Heart right ventricle (tissue), 16 donors: ENCODE results near the gene SYNJ2. TPM values are rescaled to one million over a fixed set of nuclear protein-coding genes. Genes with fewer than 3 reads are reported as not detected.
A peak's percentile ranks its signal among the peaks of the same experiment; 100 is the strongest.

Source experiments
- ATAC-seq, 8 donors: fragments of 200-7000 bp; cut with Tn5 transposase; one replicate each; pipeline ENCODE4 v1.9.1; 2020; ENCODE audit warnings: mild to moderate bottlenecking in 8 of 8, moderate library complexity in 8 of 8, moderate number of reproducible peaks in 1 of 8
- DNase-seq, 2 donors: peaks; one replicate each; pipeline ENCODE4 v3.0.0-alpha.2; 2020
- H3K27ac ChIP-seq, 10 donors: fragments of 200-600 bp; sonication (generic) in 2 of 10; one replicate each; pipeline versions ENCODE4 v1.5.0 to v1.8.0; 2020 to 2022; ENCODE audit warnings: mild to moderate bottlenecking in 3 of 10
- H3K27me3 ChIP-seq, 7 donors: fragments of 200-600 bp; one replicate each; pipeline ENCODE4 v1.8.0; 2021 to 2022; ENCODE audit warnings: mild to moderate bottlenecking in 2 of 7
- H3K36me3 ChIP-seq, 9 donors: fragments of 200-600 bp; sonication (generic) in 1 of 9; one replicate each; pipeline versions ENCODE4 v1.5.0 to v1.8.0; 2020 to 2022; ENCODE audit warnings: mild to moderate bottlenecking in 2 of 9
- H3K4me1 ChIP-seq, 9 donors: fragments of 200-600 bp; sonication (generic) in 1 of 9; one replicate each; pipeline versions ENCODE4 v1.5.0 to v1.8.0; 2020 to 2022; ENCODE audit warnings: mild to moderate bottlenecking in 4 of 9
- H3K4me3 ChIP-seq, 10 donors: fragments of 200-600 bp; sonication (generic) in 2 of 10; one replicate each; pipeline versions ENCODE4 v1.5.0 to v1.8.0; 2020 to 2022; ENCODE audit warnings: mild to moderate bottlenecking in 7 of 10, moderate library complexity in 2 of 10
- H3K9me3 ChIP-seq, 11 donors: fragments of 200-600 bp in 10 of 11; sonication (generic) in 2 of 11; one replicate each; pipeline versions ENCODE4 v1.5.0 to v1.8.0; 2013 to 2022; ENCODE audit warnings: mild to moderate bottlenecking in 2 of 11, control low read depth in 1 of 11, moderate library complexity in 1 of 11
- CTCF ChIP-seq, 9 donors: fragments of 200-600 bp; sonication (generic) in 2 of 9; IDR thresholded peaks; one replicate each; pipeline versions ENCODE4 v1.5.0 to v1.8.0; 2021 to 2022; ENCODE audit warnings: antibody characterized with exemption in 9 of 9, mild to moderate bottlenecking in 5 of 9, moderate library complexity in 1 of 9
- WGBS, 2 donors: extraction: QIAGEN DNeasy Blood & Tissue Kit; methylation state at CpG; one replicate each; pipeline ENCODE4 v1.1.7; 2013; ENCODE audit warnings: inconsistent platforms in 1 of 2; 5-methylcytosine and 5-hydroxymethylcytosine counted together
- intact Hi-C, 10 donors: fragments of 100-400 bp; cut with DNase I; formaldehyde crosslinking; loops; one replicate each; pipeline versions ENCODE4 v1.11.1 to v1.14.2; 2022
- polyA plus RNA-seq, 2 donors: library from polyadenylated mRNA; stranded (reverse); fragments of 200-250 nt; gene quantifications; one replicate each; pipeline ENCODE4 v1.2.3, GENCODE V29; 2013
- total RNA-seq, 10 donors: library from RNA; stranded (reverse); fragmentation: NEBNext Ultra II Directional in 3 of 10; extraction: Animal tissue kit (Norgen Biotek cat#: 25700) in 3 of 10; gene quantifications; one replicate each; pipeline versions ENCODE4 v1.2.1 to v1.2.4, GENCODE V29; 2021 to 2023
- donor health status: Arrhythmogenic right ventricular cardiomyopathy.
- donor health status: ischemic (EF 13 %, LVEDD 7.1; RV severe dilation, severe dysfunction).
- donor health status: healthy with polysubstance abuse.
- donor health status: DM: no; HTN: yes; CAD: no.
- donor health status: DM: no; HTN: no; CAD: no.
- donor health status: ischemic (EF 25% LVEDD 6.9; RV normal size, moderate dysfunction).
- donor health status: ischemic (EF 25% LVEDD 5.7; RV mildly dilated, moderate dysfunction).
- donor health status: healthy.
- donor health status: DM: yes; HTN: yes; CAD: no.
- donor health status: Ischemic cardiomyopathy.
- donor health status: ischemic (EF 35%, LVEDD 5.7; RV mildly dilated, moderate dysfunction).
- donor health status: nonischemic (EF 11% LVEDD 7.7; RV severe dilation, severe dysfunction).
- donor health status: DM: yes; HTN: yes; CAD: no.
- donor health status: PGD.
- donor health status: ischemic (EF 29% LVEDD 5.4; RV normal size, mild dysfunction).
- donor health status: nonischemic (EF 23%, LVEDD 6.1; RV moderate dilation, normal function).

The SYNJ2 gene
- total and polyA plus RNA-seq, 12 donors = 14.0 to 27.8 (median 19.0) TPM

DNA sequence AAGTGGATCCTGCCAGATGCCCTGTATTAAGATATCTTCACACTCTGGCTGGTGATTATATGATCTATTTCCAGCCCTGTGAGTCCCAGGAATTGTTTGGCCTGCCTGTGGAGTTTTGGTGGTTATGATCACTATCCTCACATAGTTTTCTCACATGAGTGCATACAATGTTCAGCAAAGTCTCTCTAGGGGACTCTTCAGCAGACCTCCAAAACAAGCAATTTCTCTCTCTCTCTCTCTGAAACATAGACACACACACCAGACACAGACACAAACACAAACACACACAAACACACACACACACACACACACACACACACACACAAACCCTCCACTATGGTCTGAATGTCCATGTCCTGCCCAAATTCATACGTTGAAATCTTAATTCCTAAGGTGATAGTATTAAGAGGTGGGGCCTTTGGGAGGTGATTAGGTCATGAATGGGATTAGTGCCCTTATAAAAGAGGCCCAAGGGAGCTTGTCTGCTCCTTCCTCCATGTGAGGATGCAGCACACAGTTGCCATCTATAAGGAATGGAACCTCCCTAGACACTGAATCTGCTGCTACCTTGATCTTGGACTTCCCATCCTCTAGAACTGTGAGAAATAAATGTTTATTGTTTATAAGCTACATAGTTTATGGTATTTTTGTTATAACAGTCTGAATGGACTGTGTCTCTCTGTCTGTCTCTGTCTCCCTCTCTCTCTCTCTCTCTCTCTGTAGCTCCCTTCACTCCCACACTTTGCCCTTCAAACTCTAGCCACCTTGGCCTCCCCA lies 22.0 kb upstream of the SYNJ2 start:
- intact Hi-C loops = no loop called here
- WGBS, 2 donors = 84 to 98% methylated on average over 1 of the region's 1 CpG
- Histone ChIP-seq H3K27ac (no peak overlapping the region), H3K4me1 (peaks cover 0 to 23% (median 4%) of the 10 kb centered on the region in 9 donors), H3K36me3 (no peaks in the 10 kb centered on the region), H3K27me3 (no peaks in the 10 kb centered on the region), H3K9me3 (peaks cover 0 to 32% (median 24%) of the 10 kb centered on the region in 11 donors), H3K4me3 (no peak overlapping the region)
- TF ChIP-seq CTCF (IDR thresholded peaks at IDR 0.05) = no peak
- DNase-seq = no peak
- no peak for ATAC-seq

GRCh38 chr6:157961153-157961831 lies 20.4 kb upstream of the SYNJ2 start:
- H3K4me3 ChIP-seq = no peak overlapping the region
- 94 to 96% methylated on average over 5 of the region's 5 CpGs for WGBS, 2 donors
- H3K27me3 ChIP-seq = no peaks in the 10 kb centered on the region
- no peak for ATAC-seq
- peaks cover 0 to 22% (median 4%) of the 10 kb centered on the region in 9 donors for H3K4me1 ChIP-seq
- intact Hi-C loops = no loop called here
- no peaks in the 10 kb centered on the region for H3K36me3 ChIP-seq
- DNase-seq = no peak
- TF ChIP-seq CTCF (IDR thresholded peaks at IDR 0.05) = no peak
- no peak overlapping the region for H3K27ac ChIP-seq
- peaks cover 0 to 32% (median 24%) of the 10 kb centered on the region in 11 donors for H3K9me3 ChIP-seq

- no peak for TF ChIP-seq CTCF (IDR thresholded peaks at IDR 0.05)
- Histone ChIP-seq H3K27ac (peak overlapping the region in 1 of 10 donors; percentile 34), H3K4me1 (peaks cover 0 to 22% (median 4%) of the 10 kb centered on the region in 9 donors), H3K27me3 (no peaks in the 10 kb centered on the region), H3K4me3 (no peak overlapping the region), H3K36me3 (no peaks in the 10 kb centered on the region), H3K9me3 (peaks cover 0 to 32% (median 24%) of the 10 kb centered on the region in 11 donors)
- ATAC-seq = no peak
- intact Hi-C loops = no loop called here
- 92 to 93% methylated on average over 13 of the region's 13 CpGs for WGBS, 2 donors
- DNase-seq = no peak
Measured at GRCh38 chr6:157961832-157962575, 19.7 kb upstream of the SYNJ2 start.
